ENCODE results near the gene MASP2.
"Not testable (repeated sequence)": the region's sequence is repeated elsewhere in the genome, so short reads cannot be mapped to it uniquely, and the experiment has no call there.

The MASP2 gene

GRCh38 chr1:11064942-11065341 is 17.9 kb upstream of the MASP2 start:
- no peak for TF ChIP-seq JUND (IDR thresholded peaks at IDR 0.05; ENCODE audit: low read depth)
- in situ Hi-C loops (cut with HindIII; ENCODE audit: low pct_unique_long_range_greater_than_20kb, low sequenced_read_pairs) = no loop called here
- no peak for DNase-seq (ENCODE audit: low read depth in 1 of 2, low spot score in 1 of 2)

- DNase-seq (ENCODE audit: low read depth in 1 of 2, low spot score in 1 of 2) = peak in 1 of 2 experiments; percentile 60
- in situ Hi-C loops (cut with HindIII; ENCODE audit: low pct_unique_long_range_greater_than_20kb, low sequenced_read_pairs) = not testable (repeated sequence)
These were observed 17.0 kb upstream of the MASP2 start for GRCh38 chr1:11063937-11064537.

- in situ Hi-C loops (cut with HindIII; ENCODE audit: low pct_unique_long_range_greater_than_20kb, low sequenced_read_pairs) = no loop called here
- no peak for TF ChIP-seq JUND (IDR thresholded peaks at IDR 0.05; ENCODE audit: low read depth)
- DNase-seq (ENCODE audit: low read depth in 1 of 2, low spot score in 1 of 2) = no peak
These were observed 15.9 kb upstream of the MASP2 start for GRCh38 chr1:11062965-11063401.

GRCh38 chr1:11061652-11062365 is 14.8 kb upstream of the MASP2 start:
- in situ Hi-C loops (cut with HindIII; ENCODE audit: low pct_unique_long_range_greater_than_20kb, low sequenced_read_pairs) = no loop called here
- TF ChIP-seq JUND (IDR thresholded peaks at IDR 0.05; ENCODE audit: low read depth) = no peak
- peak in 1 of 2 experiments; percentile 32 for DNase-seq (ENCODE audit: low read depth in 1 of 2, low spot score in 1 of 2)

- peak; percentile 90 to 98 for DNase-seq (ENCODE audit: low read depth in 1 of 2, low spot score in 1 of 2)
- in situ Hi-C loops (cut with HindIII; ENCODE audit: low pct_unique_long_range_greater_than_20kb, low sequenced_read_pairs) = no loop called here
- TF ChIP-seq JUND (IDR thresholded peaks at IDR 0.05; ENCODE audit: low read depth) = no peak
These were observed 13.2 kb upstream of the MASP2 start, which contains the start of gene SRM for GRCh38 chr1:11059968-11060830. Gene SRM (minus strand): TSS chr1:11060018. CDS start chr1:11059943, 75 bp downstream.

GRCh38 chr1:11059155-11059967 is 12.3 kb upstream of the MASP2 start:
- in situ Hi-C loops (cut with HindIII; ENCODE audit: low pct_unique_long_range_greater_than_20kb, low sequenced_read_pairs) = no loop called here
- TF ChIP-seq JUND (IDR thresholded peaks at IDR 0.05; ENCODE audit: low read depth) = no peak
- no peak for DNase-seq (ENCODE audit: low read depth in 1 of 2, low spot score in 1 of 2)

- no peak for TF ChIP-seq JUND (IDR thresholded peaks at IDR 0.05; ENCODE audit: low read depth)
- DNase-seq (ENCODE audit: low read depth in 1 of 2, low spot score in 1 of 2) = peak in 1 of 2 experiments; percentile 41
- in situ Hi-C loops (cut with HindIII; ENCODE audit: low pct_unique_long_range_greater_than_20kb, low sequenced_read_pairs) = no loop called here
These were observed 11.6 kb upstream of the MASP2 start for GRCh38 chr1:11058595-11059154.

GRCh38 chr1:11058026-11058425 is 11.0 kb upstream of the MASP2 start:
- no peak for TF ChIP-seq JUND (IDR thresholded peaks at IDR 0.05; ENCODE audit: low read depth)
- DNase-seq (ENCODE audit: low read depth in 1 of 2, low spot score in 1 of 2) = no peak
- in situ Hi-C loops (cut with HindIII; ENCODE audit: low pct_unique_long_range_greater_than_20kb, low sequenced_read_pairs) = no loop called here

- in situ Hi-C loops (cut with HindIII; ENCODE audit: low pct_unique_long_range_greater_than_20kb, low sequenced_read_pairs) = no loop called here
- DNase-seq (ENCODE audit: low read depth in 1 of 2, low spot score in 1 of 2) = no peak
- no peak for TF ChIP-seq JUND (IDR thresholded peaks at IDR 0.05; ENCODE audit: low read depth)
These were observed 10.4 kb upstream of the MASP2 start for GRCh38 chr1:11057477-11057876.

- in situ Hi-C loops (cut with HindIII; ENCODE audit: low pct_unique_long_range_greater_than_20kb, low sequenced_read_pairs) = no loop called here
- TF ChIP-seq JUND (IDR thresholded peaks at IDR 0.05; ENCODE audit: low read depth) = no peak
These were observed 9.5 kb upstream of the MASP2 start for GRCh38 chr1:11056504-11056903.

GRCh38 chr1:11055676-11056075 is 8.6 kb upstream of the MASP2 start:
- in situ Hi-C loops (cut with HindIII; ENCODE audit: low pct_unique_long_range_greater_than_20kb, low sequenced_read_pairs) = no loop called here

More at GRCh38 chr1:11056504-11056903, 9.5 kb upstream of the MASP2 start:
- no peak for DNase-seq (ENCODE audit: low read depth in 1 of 2, low spot score in 1 of 2)

GRCh38 chr1:11054666-11055065 is 7.6 kb upstream of the MASP2 start:
- in situ Hi-C loops (cut with HindIII; ENCODE audit: low pct_unique_long_range_greater_than_20kb, low sequenced_read_pairs) = no loop called here
- DNase-seq (ENCODE audit: low read depth in 1 of 2, low spot score in 1 of 2) = no peak
- TF ChIP-seq JUND (IDR thresholded peaks at IDR 0.05; ENCODE audit: low read depth) = no peak

More at GRCh38 chr1:11055676-11056075, 8.6 kb upstream of the MASP2 start:
- DNase-seq (ENCODE audit: low read depth in 1 of 2, low spot score in 1 of 2) = no peak
- no peak for TF ChIP-seq JUND (IDR thresholded peaks at IDR 0.05; ENCODE audit: low read depth)
